Body of pancreas (tissue), 4 donors: ENCODE data around the gene ARL6IP6. TPM values are rescaled to one million over a fixed set of nuclear protein-coding genes. Genes with fewer than 3 reads are reported as not detected.

Experiments
- ATAC-seq: fragments of 150-250 bp; one replicate; pipeline ENCODE4 v1.9.1; 2016
- DNase-seq, 4 donors: peaks; one replicate each; pipeline ENCODE4 v3.0.0-alpha.2; 2019
- H3K27ac ChIP-seq, 4 donors: fragments of 200-600 bp; sonication (generic); 1 replicate in 3 of 4; 2 replicates in 1 of 4; pipeline versions ENCODE4 v1.5.1 to v1.6.1; 2016 to 2019; ENCODE audit warnings: mild to moderate bottlenecking in 1 of 4, mixed read lengths in 1 of 4, moderate library complexity in 1 of 4
- H3K27me3 ChIP-seq, 2 donors: fragments of 200-600 bp; sonication (generic); one replicate each; pipeline ENCODE4 v1.6.0; 2016; ENCODE audit warnings: mild to moderate bottlenecking in 1 of 2
- H3K36me3 ChIP-seq, 2 donors: fragments of 200-600 bp; sonication (generic); replicated peaks in 1 of 2; 2 replicates each; pipeline ENCODE4 v1.5.1; 2016; ENCODE audit warnings: low read depth in 2 of 2; ENCODE audit not compliant: insufficient read depth in 1 of 2
- H3K4me1 ChIP-seq: fragments of 200-600 bp; sonication (generic); one replicate; pipeline ENCODE4 v1.6.0; 2016
- H3K4me3 ChIP-seq, 2 donors: fragments of 200-600 bp; sonication (generic); 1 replicate in 1 of 2; 2 replicates in 1 of 2; pipeline ENCODE4 v1.5.1; 2016 to 2019
- H3K9me3 ChIP-seq, 3 donors: fragments of 200-600 bp; sonication (generic); 1 replicate in 2 of 3; 2 replicates in 1 of 3; pipeline ENCODE4 v1.5.1; 2016
- POLR2A ChIP-seq, 3 donors: fragments of 450-650 bp; IDR thresholded peaks; one replicate each; pipeline ENCODE4 v1.6.1; 2016; ENCODE audit warnings: antibody characterized with exemption in 3 of 3, mild to moderate bottlenecking in 2 of 3
- whole genome bisulfite sequencing, 2 donors: methylation state at CpG; one replicate each; pipeline ENCODE4 v1.1.5; 2017; 5-methylcytosine and 5-hydroxymethylcytosine counted together
- intact Hi-C: fragments of 100-400 bp; cut with DNase I; formaldehyde crosslinking; loops from one replicate; pipeline ENCODE4 v1.15.1; 2023
- total RNA-seq, 2 donors: library from RNA; depleted of rRNA; stranded (reverse); fragments of >200 nt; gene quantifications; one replicate each; pipeline ENCODE4 v1.1.0, GENCODE V29; 2016
- TF ChIP-seq, protein P1 (sequence below), 7 experiments: fragments of 450-650 bp in 4 of 7; fragments of 200-600 bp in 3 of 7; sonication (generic) in 3 of 7; IDR thresholded peaks; one replicate each; pipeline ENCODE4 v1.5.1; 2016 to 2019; ENCODE audit warnings: antibody characterized with exemption in 7 of 7

The ARL6IP6 gene
- total RNA-seq, 2 donors from 2014 or later = 8.3 to 12.2 TPM

DNA sequence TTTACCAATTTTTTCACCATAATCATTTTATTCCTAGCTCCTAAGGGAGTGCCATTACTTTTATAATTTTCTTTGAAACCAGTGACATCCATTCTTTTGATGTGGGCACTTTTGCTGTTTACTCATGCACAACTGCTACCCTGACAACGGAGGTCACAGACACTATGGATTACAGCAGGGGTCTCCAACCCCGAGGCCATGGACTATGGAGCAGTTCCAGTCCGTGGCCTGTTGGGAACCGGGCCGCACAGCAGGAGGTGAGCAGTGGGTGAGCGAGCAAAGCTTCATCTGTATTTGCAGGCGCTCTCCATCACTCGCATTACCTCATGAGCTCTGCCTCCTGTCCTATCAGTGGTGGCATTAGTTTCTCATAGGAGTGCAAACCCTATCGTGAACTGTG is 35.8 kb upstream of the ARL6IP6 start:
- Histone ChIP-seq H3K27me3 (no peaks in the 10 kb centered on the region), H3K9me3 (no peaks in the 10 kb centered on the region), H3K4me3 (no peak overlapping the region), H3K36me3 (peaks cover 0 to 2% of the 10 kb centered on the region in 2 donors), H3K4me1 (no peaks in the 10 kb centered on the region), H3K27ac (no peak overlapping the region)
- no peak for ATAC-seq
- no peak for TF ChIP-seq POLR2A (IDR thresholded peaks at IDR 0.05)
- TF ChIP-seq, protein P1, sequence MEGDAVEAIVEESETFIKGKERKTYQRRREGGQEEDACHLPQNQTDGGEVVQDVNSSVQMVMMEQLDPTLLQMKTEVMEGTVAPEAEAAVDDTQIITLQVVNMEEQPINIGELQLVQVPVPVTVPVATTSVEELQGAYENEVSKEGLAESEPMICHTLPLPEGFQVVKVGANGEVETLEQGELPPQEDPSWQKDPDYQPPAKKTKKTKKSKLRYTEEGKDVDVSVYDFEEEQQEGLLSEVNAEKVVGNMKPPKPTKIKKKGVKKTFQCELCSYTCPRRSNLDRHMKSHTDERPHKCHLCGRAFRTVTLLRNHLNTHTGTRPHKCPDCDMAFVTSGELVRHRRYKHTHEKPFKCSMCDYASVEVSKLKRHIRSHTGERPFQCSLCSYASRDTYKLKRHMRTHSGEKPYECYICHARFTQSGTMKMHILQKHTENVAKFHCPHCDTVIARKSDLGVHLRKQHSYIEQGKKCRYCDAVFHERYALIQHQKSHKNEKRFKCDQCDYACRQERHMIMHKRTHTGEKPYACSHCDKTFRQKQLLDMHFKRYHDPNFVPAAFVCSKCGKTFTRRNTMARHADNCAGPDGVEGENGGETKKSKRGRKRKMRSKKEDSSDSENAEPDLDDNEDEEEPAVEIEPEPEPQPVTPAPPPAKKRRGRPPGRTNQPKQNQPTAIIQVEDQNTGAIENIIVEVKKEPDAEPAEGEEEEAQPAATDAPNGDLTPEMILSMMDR (IDR thresholded peaks at IDR 0.05) = no peak
- DNase-seq = no peak
- intact Hi-C loops = no loop called here
- WGBS, 2 donors = 93 to 95% methylated on average over 9 of the region's 9 CpGs

DNA sequence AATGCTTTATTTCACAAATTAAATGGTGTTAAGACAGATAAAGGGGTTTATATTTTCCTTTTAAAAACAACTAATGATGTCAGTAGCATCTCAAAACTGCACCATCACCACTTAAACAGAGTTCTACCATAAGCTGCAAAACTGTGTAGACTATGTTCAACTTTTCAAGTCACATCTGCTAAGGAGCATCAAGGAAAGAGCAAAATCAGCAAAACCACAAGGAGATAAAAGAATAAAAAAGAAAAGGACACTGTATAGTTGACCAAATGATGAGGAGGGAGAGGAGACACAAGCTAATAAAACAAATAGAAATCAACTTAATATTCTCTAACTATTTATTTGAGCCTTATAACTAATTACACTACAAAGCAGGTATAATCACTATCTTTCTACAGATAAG is 35.0 kb upstream of the ARL6IP6 start:
- peaks cover 0 to 2% of the 10 kb centered on the region in 2 donors for H3K36me3 ChIP-seq

DNA sequence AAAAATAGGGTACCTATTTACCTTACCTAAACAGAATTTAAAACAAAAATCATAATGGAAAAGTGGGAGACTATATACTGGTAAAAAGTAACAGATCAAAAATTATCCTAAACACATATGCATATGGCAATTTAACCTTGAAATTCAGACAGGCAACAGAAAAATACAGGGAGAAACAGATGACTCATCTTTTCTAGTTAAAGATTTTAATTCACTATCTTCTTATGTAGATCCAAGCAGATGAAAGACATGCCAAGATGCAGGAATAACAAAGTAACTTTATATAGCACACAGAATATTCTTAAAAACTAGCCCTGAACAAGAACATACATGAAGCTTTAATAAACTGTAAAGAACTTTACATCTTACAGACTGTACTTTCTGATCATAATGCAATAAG is 32.1 kb upstream of the ARL6IP6 start:
- Histone ChIP-seq H3K4me3 (no peak overlapping the region), H3K4me1 (no peaks in the 10 kb centered on the region), H3K27ac (no peak overlapping the region), H3K36me3 (no peaks in the 10 kb centered on the region), H3K27me3 (no peaks in the 10 kb centered on the region), H3K9me3 (no peaks in the 10 kb centered on the region)
- intact Hi-C loops = no loop called here
- TF ChIP-seq, protein P1 (IDR thresholded peaks at IDR 0.05) = no peak
- no peak for TF ChIP-seq POLR2A (IDR thresholded peaks at IDR 0.05)
- no peak for DNase-seq
- ATAC-seq = no peak

More for the DNA sequence above, 35.0 kb upstream of the ARL6IP6 start:
- H3K4me1 ChIP-seq = no peaks in the 10 kb centered on the region
- no peaks in the 10 kb centered on the region for H3K9me3 ChIP-seq
- TF ChIP-seq POLR2A (IDR thresholded peaks at IDR 0.05) = no peak
- TF ChIP-seq, protein P1 (IDR thresholded peaks at IDR 0.05) = no peak
- intact Hi-C loops = no loop called here
- no peak overlapping the region for H3K4me3 ChIP-seq
- no peaks in the 10 kb centered on the region for H3K27me3 ChIP-seq
- DNase-seq (no peak), ATAC-seq (no peak)
- no peak overlapping the region for H3K27ac ChIP-seq

DNA sequence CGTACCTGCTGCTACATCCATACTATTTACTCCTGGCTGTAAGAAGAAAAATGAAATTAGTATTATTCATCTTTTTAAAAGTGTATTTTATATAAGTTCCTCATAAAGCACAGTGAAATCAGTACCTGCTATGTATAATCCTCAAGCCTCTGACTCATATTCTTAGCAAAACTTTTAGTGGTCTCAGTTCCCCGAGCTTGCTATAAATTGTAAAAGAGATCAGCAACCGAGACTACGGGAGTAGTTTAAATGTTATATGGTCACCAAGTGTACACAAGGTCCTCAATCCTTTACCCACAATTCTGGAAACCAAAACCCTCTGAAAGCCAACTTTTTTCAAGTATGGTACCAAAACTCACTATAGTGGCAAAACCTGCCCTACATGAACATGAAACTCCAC is 25.4 kb upstream of the ARL6IP6 start:
- DNase-seq (no peak), ATAC-seq (no peak)
- peaks cover 0 to 8% of the 10 kb centered on the region in 2 donors for H3K36me3 ChIP-seq
- no peaks in the 10 kb centered on the region for H3K27me3 ChIP-seq
- no peak overlapping the region for H3K27ac ChIP-seq
- H3K4me3 ChIP-seq = no peak overlapping the region
- intact Hi-C loops = no loop called here
- H3K4me1 ChIP-seq = no peaks in the 10 kb centered on the region
- TF ChIP-seq POLR2A (IDR thresholded peaks at IDR 0.05) = no peak
- TF ChIP-seq, protein P1 (IDR thresholded peaks at IDR 0.05) = no peak
- no peaks in the 10 kb centered on the region for H3K9me3 ChIP-seq
- 87 to 91% methylated on average over 4 of the region's 4 CpGs for WGBS, 2 donors

DNA sequence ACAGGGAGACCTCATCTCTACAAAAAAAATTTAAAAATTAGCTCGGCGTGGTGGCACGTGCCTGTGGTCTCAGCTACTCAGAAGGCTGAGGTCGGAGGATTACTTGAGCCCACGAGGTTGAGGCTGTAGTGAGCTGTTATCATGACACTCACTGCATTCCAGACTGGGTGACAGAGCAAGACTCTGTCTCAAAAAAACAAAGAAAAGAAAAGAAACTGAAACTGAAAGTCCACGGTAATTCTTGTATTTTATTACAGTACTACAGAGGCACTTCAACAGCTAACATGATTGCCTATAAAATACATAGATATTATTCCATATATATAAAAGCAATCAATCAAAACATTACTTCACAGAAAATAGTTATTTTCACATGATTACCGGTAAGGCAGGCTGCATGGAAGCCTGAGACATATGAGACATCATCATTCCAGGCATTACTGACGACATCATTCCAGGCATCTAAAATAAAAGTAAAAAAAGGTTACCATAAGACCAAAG is 24.2 kb upstream of the ARL6IP6 start:
- Histone ChIP-seq H3K27me3 (no peaks in the 10 kb centered on the region), H3K4me1 (no peaks in the 10 kb centered on the region), H3K27ac (no peak overlapping the region), H3K4me3 (no peak overlapping the region), H3K36me3 (peaks cover 0 to 8% of the 10 kb centered on the region in 2 donors), H3K9me3 (no peaks in the 10 kb centered on the region)
- 77 to 80% methylated on average over 8 of the region's 8 CpGs for WGBS, 2 donors
- intact Hi-C loops = no loop called here
- TF ChIP-seq POLR2A (IDR thresholded peaks at IDR 0.05) = no peak
- TF ChIP-seq, protein P1 (IDR thresholded peaks at IDR 0.05) = no peak
- DNase-seq = no peak
- ATAC-seq = no peak
